ENCODE results near the gene TBC1D9. TPM values are rescaled to one million over a fixed set of nuclear protein-coding genes. Genes with fewer than 3 reads are reported as not detected.

TBC1D9 gene
- total RNA-seq, 1 donor from 2014 or later = 25.5 TPM

GRCh38 chr4:140633951-140634350 is 122.2 kb downstream of the TBC1D9 start:
- H3K36me3 ChIP-seq = peaks cover 4 to 32% of the 10 kb centered on the region in 2 donors
- DNase-seq (ENCODE audit: low spot score in 2 of 2) = no peak
- no peak for TF ChIP-seq CTCF (IDR thresholded peaks at IDR 0.05)
- intact Hi-C loops (cut with DNase I) = no loop called here
- H3K9me3 ChIP-seq = no peaks in the 10 kb centered on the region
- no peaks in the 10 kb centered on the region for H3K4me1 ChIP-seq
- H3K27ac ChIP-seq = no peak overlapping the region
- no peaks in the 10 kb centered on the region for H3K27me3 ChIP-seq
- H3K4me3 ChIP-seq = no peak overlapping the region

- Histone ChIP-seq H3K36me3 (peaks cover 4 to 30% of the 10 kb centered on the region in 2 donors), H3K4me3 (no peak overlapping the region), H3K27me3 (no peaks in the 10 kb centered on the region), H3K27ac (no peak overlapping the region), H3K4me1 (no peaks in the 10 kb centered on the region), H3K9me3 (no peaks in the 10 kb centered on the region)
- intact Hi-C loops (cut with DNase I) = no loop called here
- no peak for DNase-seq (ENCODE audit: low spot score in 2 of 2)
- no peak for TF ChIP-seq CTCF (IDR thresholded peaks at IDR 0.05)
Observed at GRCh38 chr4:140633124-140633523, 123.1 kb downstream of the TBC1D9 start.

- H3K4me1 ChIP-seq = no peaks in the 10 kb centered on the region
- H3K36me3 ChIP-seq = peaks cover 10 to 37% of the 10 kb centered on the region in 2 donors
- H3K27ac ChIP-seq = no peak overlapping the region
- H3K9me3 ChIP-seq = no peaks in the 10 kb centered on the region
- intact Hi-C loops (cut with DNase I) = no loop called here
- no peak for DNase-seq (ENCODE audit: low spot score in 2 of 2)
- H3K27me3 ChIP-seq = no peaks in the 10 kb centered on the region
- no peak for TF ChIP-seq CTCF (IDR thresholded peaks at IDR 0.05)
- H3K4me3 ChIP-seq = no peak overlapping the region
Observed at GRCh38 chr4:140630246-140630645, 125.9 kb downstream of the TBC1D9 start.

GRCh38 chr4:140628016-140628415 is 128.2 kb downstream of the TBC1D9 start:
- Histone ChIP-seq H3K4me3 (no peak overlapping the region), H3K27me3 (no peaks in the 10 kb centered on the region), H3K9me3 (no peaks in the 10 kb centered on the region), H3K4me1 (no peaks in the 10 kb centered on the region), H3K36me3 (peaks cover 26 to 51% of the 10 kb centered on the region in 2 donors), H3K27ac (no peak overlapping the region)
- TF ChIP-seq CTCF (IDR thresholded peaks at IDR 0.05) = no peak
- intact Hi-C loops (cut with DNase I) = no loop called here
- DNase-seq (ENCODE audit: low spot score in 2 of 2) = no peak

- no peak for TF ChIP-seq CTCF (IDR thresholded peaks at IDR 0.05)
- no peak for DNase-seq (ENCODE audit: low spot score in 2 of 2)
- H3K9me3 ChIP-seq = no peaks in the 10 kb centered on the region
- intact Hi-C loops (cut with DNase I) = no loop called here
- H3K27me3 ChIP-seq = no peaks in the 10 kb centered on the region
- no peaks in the 10 kb centered on the region for H3K4me1 ChIP-seq
- H3K36me3 ChIP-seq = peaks cover 37 to 55% of the 10 kb centered on the region in 2 donors
- no peak overlapping the region for H3K4me3 ChIP-seq
- H3K27ac ChIP-seq = no peak overlapping the region
Observed at GRCh38 chr4:140626661-140627376, 129.4 kb downstream of the TBC1D9 start.
